IMR-90 (cell line): ENCODE measurements around the gene ABCF1. TPM values are rescaled to one million over a fixed set of nuclear protein-coding genes. Genes with fewer than 3 reads are reported as not detected.

Experiments
- ATAC-seq: fragments of 200-7000 bp; cut with Tn5 transposase; 2 replicates; pipeline ENCODE4 v1.9.1; 2020; ENCODE audit warnings: low read depth, mild to moderate bottlenecking, moderate library complexity
- BruUV-seq: library from RNA; stranded (reverse); fragments of 400-500 nt; replicated peaks from 2 replicates; lab custom pipeline; 2021; lab: Mats Ljungman, UMichigan
- CTCF ChIA-PET: fragments of 300-600 bp; formaldehyde crosslinking; extraction: SDS; loops from one replicate; lab custom pipeline; 2021; ENCODE audit warnings: antibody characterized with exemption; lab: Yijun Ruan, JAX
- POLR2A ChIA-PET: fragments of 300-600 bp; sonication (Branson Sonifier 250); formaldehyde crosslinking; loops from one replicate; lab custom pipeline; 2022; ENCODE audit warnings: antibody characterized with exemption; ENCODE audit not compliant: unreplicated experiment; lab: Charles Lee
- DNase-seq: peaks from one replicate; pipeline ENCODE4 v3.0.0; 2013
- H2AFZ ChIP-seq: replicated peaks from 2 replicates; pipeline ENCODE3; 2013; ENCODE audit warnings: low read length, mild to moderate bottlenecking; ENCODE audit not compliant: poor library complexity
- H2AK5ac ChIP-seq: 2 replicates; pipeline ENCODE4 v1.6.1; 2013; ENCODE audit warnings: low read depth, low read length, inconsistent platforms
- H2AK9ac ChIP-seq: replicated peaks from 2 replicates; pipeline ENCODE3; 2013; ENCODE audit warnings: mild to moderate bottlenecking, low read depth, low read length, moderate library complexity; ENCODE audit not compliant: poor library complexity
- H2BK120ac ChIP-seq: 2 replicates; pipeline ENCODE4 v1.6.1; 2013; ENCODE audit warnings: low read depth, low read length, inconsistent platforms
- H2BK15ac ChIP-seq: 3 replicates; pipeline ENCODE4 v1.6.1; 2013; ENCODE audit warnings: low read depth, low read length, inconsistent platforms
- H2BK20ac ChIP-seq: 2 replicates; pipeline ENCODE4 v1.6.1; 2013; ENCODE audit warnings: low read depth, mild to moderate bottlenecking, inconsistent platforms, low read length, moderate library complexity
- H2BK5ac ChIP-seq: 2 replicates; pipeline ENCODE4 v1.6.1; 2013; ENCODE audit warnings: mild to moderate bottlenecking, low read depth, low read length, inconsistent platforms; ENCODE audit not compliant: poor library complexity, severe bottlenecking
- H3K14ac ChIP-seq: replicated peaks from 2 replicates; pipeline ENCODE4 v1.6.1; 2013; ENCODE audit warnings: low read depth, low read length, inconsistent platforms
- H3K18ac ChIP-seq: 2 replicates; pipeline ENCODE4 v1.6.1; 2013; ENCODE audit warnings: low read depth, low read length, control low read depth
- H3K23ac ChIP-seq: 2 replicates; pipeline ENCODE4 v1.6.1; 2013; ENCODE audit warnings: low read depth, low read length, inconsistent platforms
- H3K27ac ChIP-seq: 2 replicates; pipeline ENCODE4 v1.5.1; 2013; ENCODE audit warnings: mild to moderate bottlenecking, control low read depth, low read length; ENCODE audit not compliant: insufficient read depth
- H3K27me3 ChIP-seq: 2 replicates; pipeline ENCODE4 v1.6.1; 2013; ENCODE audit warnings: low read length; ENCODE audit not compliant: control insufficient read depth, insufficient read depth
- H3K36me3 ChIP-seq: 2 replicates; pipeline ENCODE4 v1.6.1; 2013; ENCODE audit warnings: low read length, mixed read lengths; ENCODE audit not compliant: control insufficient read depth, insufficient read depth
- H3K4ac ChIP-seq: 2 replicates; pipeline ENCODE4 v1.6.1; 2013; ENCODE audit warnings: low read depth, low read length, inconsistent platforms
- H3K4me1 ChIP-seq: 2 replicates; pipeline ENCODE4 v1.6.1; 2013; ENCODE audit warnings: low read length, mixed read lengths; ENCODE audit not compliant: control insufficient read depth, insufficient read depth
- H3K4me2 ChIP-seq: 2 replicates; pipeline ENCODE4 v1.6.1; 2013; ENCODE audit warnings: low read depth, mild to moderate bottlenecking, control low read depth, low read length, moderate library complexity
- H3K4me3 ChIP-seq: 2 replicates; pipeline ENCODE4 v1.5.1; 2013; ENCODE audit warnings: low read depth, mild to moderate bottlenecking, control low read depth, low read length, moderate library complexity; ENCODE audit not compliant: insufficient read depth
- H3K56ac ChIP-seq: 2 replicates; pipeline ENCODE4 v1.6.1; 2013; ENCODE audit warnings: low read length, inconsistent platforms; ENCODE audit not compliant: insufficient read depth; ENCODE audit errors: extremely low read depth
- H3K79me1 ChIP-seq, 2 experiments: 2 replicates each; pipeline ENCODE4 v1.6.1; 2013; ENCODE audit warnings: low read length in 2 of 2, inconsistent platforms in 1 of 2, low read depth in 1 of 2
- H3K9ac ChIP-seq: 2 replicates; pipeline ENCODE4 v1.6.1; 2013; ENCODE audit warnings: low read depth, low read length, control low read depth
- H3K9me1 ChIP-seq: 2 replicates; pipeline ENCODE4 v1.6.1; 2013; ENCODE audit warnings: low read length, inconsistent platforms; ENCODE audit not compliant: insufficient read depth
- H3K9me3 ChIP-seq: 2 replicates; pipeline ENCODE4 v1.6.1; 2013; ENCODE audit warnings: low read length; ENCODE audit not compliant: control insufficient read depth, insufficient read depth
- H4K20me1 ChIP-seq: 2 replicates; pipeline ENCODE4 v1.6.1; 2013; ENCODE audit warnings: low read length, inconsistent platforms; ENCODE audit not compliant: insufficient read depth
- H4K5ac ChIP-seq: 2 replicates; pipeline ENCODE4 v1.6.1; 2013; ENCODE audit warnings: mild to moderate bottlenecking, low read depth, low read length, control low read depth
- H4K8ac ChIP-seq, 2 experiments: 2 replicates each; pipeline ENCODE4 v1.6.1; 2013; ENCODE audit warnings: low read depth in 2 of 2, low read length in 2 of 2, control low read depth in 1 of 2, inconsistent platforms in 1 of 2
- H4K91ac ChIP-seq: 2 replicates; pipeline ENCODE4 v1.6.1; 2013; ENCODE audit warnings: low read depth, low read length, inconsistent platforms; ENCODE audit not compliant: insufficient read depth
- BHLHE40 ChIP-seq: fragments of 150-350 bp; IDR thresholded peaks from 2 replicates; pipeline ENCODE4 v1.6.1; 2016; ENCODE audit warnings: mild to moderate bottlenecking, low read depth, low read length
- CEBPB ChIP-seq: IDR thresholded peaks from 2 replicates; pipeline ENCODE4 v1.6.1; 2012; ENCODE audit warnings: low read depth, low read length, improper control_type of control experiment
- CHD1 ChIP-seq: IDR thresholded peaks from 2 replicates; pipeline ENCODE4 v1.6.1; 2012; ENCODE audit warnings: low read depth, low read length, improper control_type of control experiment
- ELK1 ChIP-seq: fragments of 150-350 bp; IDR thresholded peaks from 2 replicates; pipeline ENCODE4 v1.6.1; 2016; ENCODE audit warnings: low read depth, mild to moderate bottlenecking, low read length, moderate library complexity, borderline replicate concordance
- FOS ChIP-seq: fragments of 150-350 bp; IDR thresholded peaks from 2 replicates; pipeline ENCODE4 v1.6.1; 2016; ENCODE audit warnings: low read depth, low read length
- MAFK ChIP-seq: IDR thresholded peaks from 2 replicates; pipeline ENCODE4 v1.6.1; 2012; ENCODE audit warnings: low read depth, low read length, improper control_type of control experiment
- MAZ ChIP-seq: IDR thresholded peaks from 2 replicates; pipeline ENCODE4 v1.6.1; 2012; ENCODE audit warnings: low read depth, mild to moderate bottlenecking, low read length, improper control_type of control experiment, moderate library complexity, borderline replicate concordance
- MXI1 ChIP-seq: IDR thresholded peaks from 2 replicates; pipeline ENCODE4 v1.6.1; 2012; ENCODE audit warnings: low read depth, mild to moderate bottlenecking, low read length, moderate library complexity, borderline replicate concordance
- POLR2A ChIP-seq: IDR thresholded peaks from 2 replicates; pipeline ENCODE4 v1.6.1; 2012; ENCODE audit warnings: mild to moderate bottlenecking, low read depth, low read length
- RAD21 ChIP-seq: IDR thresholded peaks from 2 replicates; pipeline ENCODE4 v1.6.1; 2012; ENCODE audit warnings: low read length, improper control_type of control experiment
- RCOR1 ChIP-seq: IDR thresholded peaks from 2 replicates; pipeline ENCODE4 v1.6.1; 2012; ENCODE audit warnings: mild to moderate bottlenecking, low read length, improper control_type of control experiment; ENCODE audit not compliant: insufficient replicate concordance
- RFX5 ChIP-seq: IDR thresholded peaks from 2 replicates; pipeline ENCODE4 v1.8.0; 2012; ENCODE audit warnings: low read depth, mild to moderate bottlenecking, low read length, moderate library complexity
- SMC3 ChIP-seq: fragments of 150-350 bp; IDR thresholded peaks from 2 replicates; pipeline ENCODE4 v1.6.1; 2016; ENCODE audit warnings: low read depth, mild to moderate bottlenecking, antibody characterized with exemption, low read length, moderate library complexity
- USF2 ChIP-seq: fragments of 150-350 bp; IDR thresholded peaks from 2 replicates; pipeline ENCODE4 v1.6.1; 2017; ENCODE audit warnings: mild to moderate bottlenecking, antibody characterized with exemption, low read length, low read depth
- WGBS, 2 experiments: methylation state at CpG; one replicate each; pipeline versions ENCODE4 v1.1.5 to v1.1.7; 2013; ENCODE audit warnings: missing lambda C conversion rate in 2 of 2; ENCODE audit not compliant: insufficient read length in 1 of 2; ENCODE audit errors: extremely low coverage in 2 of 2; 5-methylcytosine and 5-hydroxymethylcytosine counted together
- dilution Hi-C: fragments of 300-500 bp; cut with HindIII; formaldehyde crosslinking; loops from one replicate; pipeline ENCODE4 v1.14.3; 2018; ENCODE audit warnings: low sequenced_read_pairs; ENCODE audit not compliant: unreplicated experiment
- in situ Hi-C: fragments of 300-500 bp; cut with MboI; formaldehyde crosslinking; loops from 3 replicates; pipeline ENCODE4 v1.14.3; 2019; ENCODE audit warnings: low sequenced_read_pairs, inconsistent platforms, mixed read lengths
- intact Hi-C: fragments of 100-400 bp; cut with micrococcal nuclease; formaldehyde crosslinking; loops from 2 replicates; pipeline ENCODE4 v1.10.0; 2022
- polyA plus RNA-seq, 3 experiments: library from polyadenylated mRNA; depleted of rRNA; stranded (reverse); fragments of >200 nt; gene quantifications; 2 replicates each; pipeline ENCODE4 v1.2.3, GENCODE V29; 2012; ENCODE audit warnings: low replicate concordance in 1 of 3
- total RNA-seq: library from RNA; depleted of rRNA; stranded (reverse); fragments of >200 nt; gene quantifications from 2 replicates; pipeline ENCODE4 v1.2.3, GENCODE V29; 2012
- TF ChIP-seq, protein P1 (sequence below): conservative IDR thresholded peaks from 2 replicates; pipeline ENCODE4 v1.5.1; 2012; ENCODE audit warnings: mild to moderate bottlenecking, low read depth, low read length, improper control_type of control experiment

Gene ABCF1
- total and polyA plus RNA-seq, 2 of the 4 experiments (the other 2 are of a cell fraction): 39.1 to 48.6 TPM

DNA sequence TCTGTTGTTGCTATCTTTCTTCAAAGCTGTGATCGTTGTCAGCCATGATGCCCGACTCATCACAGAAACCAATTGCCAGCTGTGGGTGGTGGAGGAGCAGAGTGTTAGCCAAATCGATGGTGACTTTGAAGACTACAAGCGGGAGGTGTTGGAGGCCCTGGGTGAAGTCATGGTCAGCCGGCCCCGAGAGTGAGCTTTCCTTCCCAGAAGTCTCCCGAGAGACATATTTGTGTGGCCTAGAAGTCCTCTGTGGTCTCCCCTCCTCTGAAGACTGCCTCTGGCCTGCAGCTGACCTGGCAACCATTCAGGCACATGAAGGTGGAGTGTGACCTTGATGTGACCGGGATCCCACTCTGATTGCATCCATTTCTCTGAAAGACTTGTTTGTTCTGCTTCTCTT is 19.3 kb downstream of the ABCF1 start:
- Histone ChIP-seq H2BK120ac (no peak overlapping the region), H3K4me3 (no peak overlapping the region), H3K9me1 (no peaks in the 10 kb centered on the region; the same call in 1 of the 2 replicates), H3K18ac (peak overlapping the region; percentile 24; the same call in 1 of the 2 replicates), H2BK20ac (no peak overlapping the region), H3K9me3 (no peaks in the 10 kb centered on the region), H4K20me1 (peaks cover 5% of the 10 kb centered on the region; the same call in 1 of the 2 replicates), H2AK9ac (peak overlapping the region; percentile 17), H3K27me3 (no peaks in the 10 kb centered on the region), H4K8ac (peak overlapping the region in 1 of 2 experiments; percentile 20; a peak in 2 of 4 replicates), H2AFZ (no peak overlapping the region), H4K91ac (0 out of 2 replicates have a peak overlapping the region, but pooled peaks have one; percentile 2), H4K5ac (peak overlapping the region; percentile 44; the same call in 1 of the 2 replicates), H3K79me1 (peaks cover 16 to 18% of the 10 kb centered on the region in 2 experiments), H3K14ac (no peak overlapping the region; the same call in 1 of the 2 replicates), H3K4ac (peak overlapping the region; percentile 41), H3K56ac (no peak overlapping the region), H2BK5ac (peak overlapping the region; percentile 16), H3K23ac (no peak overlapping the region; the same call in 1 of the 2 replicates), H2BK15ac (no peak overlapping the region), H3K9ac (no peak overlapping the region; the same call in 1 of the 2 replicates), H3K4me1 (peaks cover 7% of the 10 kb centered on the region), H3K27ac (peak overlapping the region; percentile 85; the same call in 1 of the 2 replicates), H2AK5ac (no peak overlapping the region; the same call in 1 of the 2 replicates), H3K4me2 (no peak overlapping the region), H3K36me3 (peaks cover 59% of the 10 kb centered on the region)
- dilution Hi-C loops: no loop called here
- ChIA-PET POLR2A (interaction anchor here (0.6 kb wide), 1 partner anchor 93 kb away, joined by 3 read pairs; no protein-coding TSS in a partner anchor), CTCF (interaction anchor here (0.8 to 1.4 kb wide), 2 partner anchors 21 to 45 kb away, joined by 3 read pairs; no protein-coding TSS in a partner anchor)
- in situ Hi-C loops: no loop called here
- peak; percentile 12 for ATAC-seq
- 100% methylated on average over 4 of the region's 8 CpGs; no CpG with 5 or more reads in 1 of the 2 experiments for WGBS, 2 experiments
- intact Hi-C loops: no loop called here
- BruUV-seq: TSS peak; percentile 78
- no peak for DNase-seq
- no peak for TF ChIP-seq MAFK
- TF ChIP-seq USF2: no peak
- TF ChIP-seq, protein P1, sequence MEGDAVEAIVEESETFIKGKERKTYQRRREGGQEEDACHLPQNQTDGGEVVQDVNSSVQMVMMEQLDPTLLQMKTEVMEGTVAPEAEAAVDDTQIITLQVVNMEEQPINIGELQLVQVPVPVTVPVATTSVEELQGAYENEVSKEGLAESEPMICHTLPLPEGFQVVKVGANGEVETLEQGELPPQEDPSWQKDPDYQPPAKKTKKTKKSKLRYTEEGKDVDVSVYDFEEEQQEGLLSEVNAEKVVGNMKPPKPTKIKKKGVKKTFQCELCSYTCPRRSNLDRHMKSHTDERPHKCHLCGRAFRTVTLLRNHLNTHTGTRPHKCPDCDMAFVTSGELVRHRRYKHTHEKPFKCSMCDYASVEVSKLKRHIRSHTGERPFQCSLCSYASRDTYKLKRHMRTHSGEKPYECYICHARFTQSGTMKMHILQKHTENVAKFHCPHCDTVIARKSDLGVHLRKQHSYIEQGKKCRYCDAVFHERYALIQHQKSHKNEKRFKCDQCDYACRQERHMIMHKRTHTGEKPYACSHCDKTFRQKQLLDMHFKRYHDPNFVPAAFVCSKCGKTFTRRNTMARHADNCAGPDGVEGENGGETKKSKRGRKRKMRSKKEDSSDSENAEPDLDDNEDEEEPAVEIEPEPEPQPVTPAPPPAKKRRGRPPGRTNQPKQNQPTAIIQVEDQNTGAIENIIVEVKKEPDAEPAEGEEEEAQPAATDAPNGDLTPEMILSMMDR: no peak
- no peak for TF ChIP-seq CEBPB
- no peak for TF ChIP-seq BHLHE40
- no peak for TF ChIP-seq RAD21
- TF ChIP-seq RFX5: no peak
- TF ChIP-seq MAZ: no peak
- TF ChIP-seq ELK1: no peak
- no peak for TF ChIP-seq RCOR1
- TF ChIP-seq CHD1: no peak
- TF ChIP-seq SMC3: no peak
- TF ChIP-seq MXI1: no peak
- no peak for TF ChIP-seq POLR2A
- no peak for TF ChIP-seq FOS
